ENCODE results near the gene SLC35E1.

GRCh38 chr19:16531380-16531669 lies 40.9 kb downstream of the SLC35E1 start:
- TF ChIP-seq POLR2A (IDR thresholded peaks at IDR 0.05; ENCODE audit: low read length), result no peak
- TF ChIP-seq GATA1 (IDR thresholded peaks at IDR 0.05; ENCODE audit: low read depth, low read length), result no peak
